NCI-H128 (cell line): ENCODE results near the gene MST1R.
A peak's percentile ranks its signal among the peaks of the same experiment; 100 is the strongest.

ENCODE experiments used
- DNase-seq: peaks from one replicate; lab custom pipeline; 2025; ENCODE audit not compliant: unreplicated experiment; lab: John Stamatoyannopoulos, UW

The MST1R gene

GRCh38 chr3:49841126-49841696 lies 62.5 kb downstream of the MST1R start:
- no peak for DNase-seq

GRCh38 chr3:49840388-49840787 lies 63.3 kb downstream of the MST1R start:
- no peak for DNase-seq

DNA sequence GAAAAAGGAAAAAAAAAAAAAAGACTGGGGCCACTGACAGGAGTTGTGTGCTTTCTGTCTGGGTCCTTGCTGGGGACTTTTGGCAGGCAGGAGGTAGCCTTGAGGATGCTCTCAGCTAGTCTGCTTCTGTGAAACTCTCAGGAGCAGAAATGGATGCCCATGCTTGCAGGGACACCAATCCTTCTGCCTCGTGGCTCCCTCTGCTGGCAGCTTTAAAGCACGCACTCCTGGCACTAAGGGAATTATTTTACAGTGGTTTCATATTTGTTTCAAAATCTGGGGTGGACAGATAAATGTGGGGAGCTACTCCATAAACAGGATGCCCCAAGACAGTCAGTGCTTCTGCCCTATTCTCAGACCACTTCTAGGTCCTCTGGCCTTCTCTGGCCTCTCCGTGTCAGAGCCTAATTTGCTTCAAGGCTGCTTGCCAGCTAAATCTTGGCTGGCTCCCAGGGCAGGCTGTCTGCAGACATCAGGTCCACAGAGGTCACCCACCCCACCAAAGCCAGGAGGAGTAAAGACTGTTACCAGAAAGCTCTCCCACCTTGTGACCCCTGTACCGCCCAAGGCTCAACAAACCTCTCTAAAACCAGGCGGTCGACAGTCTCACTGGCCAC lies 64.4 kb downstream of the MST1R start:
- peak; percentile 51 for DNase-seq
